HUES48 (cell line): ENCODE results near the gene SNX21.

Experiments
- H3K27ac ChIP-seq: one replicate; pipeline ENCODE4 v1.7.0; 2013; ENCODE audit warnings: low read depth, low read length, inconsistent platforms
- H3K27me3 ChIP-seq: 2 replicates; pipeline ENCODE4 v1.6.1; 2013; ENCODE audit warnings: mild to moderate bottlenecking, low read length; ENCODE audit not compliant: control insufficient read depth, insufficient read depth
- H3K36me3 ChIP-seq: 2 replicates; pipeline ENCODE4 v1.6.1; 2013; ENCODE audit warnings: low read length; ENCODE audit not compliant: control insufficient read depth, insufficient read depth
- H3K4me1 ChIP-seq: 2 replicates; pipeline ENCODE4 v1.6.1; 2013; ENCODE audit warnings: mild to moderate bottlenecking, low read length; ENCODE audit not compliant: control insufficient read depth, insufficient read depth
- H3K4me3 ChIP-seq: 2 replicates; pipeline ENCODE4 v1.5.1; 2013; ENCODE audit warnings: mild to moderate bottlenecking, low read depth, low read length
- H3K9ac ChIP-seq: 2 replicates; pipeline ENCODE4 v1.6.1; 2013; ENCODE audit warnings: mild to moderate bottlenecking, low read depth, low read length, moderate library complexity
- H3K9me3 ChIP-seq: 2 replicates; pipeline ENCODE4 v1.6.1; 2013; ENCODE audit warnings: low read length; ENCODE audit not compliant: control insufficient read depth, insufficient read depth

The SNX21 gene

DNA sequence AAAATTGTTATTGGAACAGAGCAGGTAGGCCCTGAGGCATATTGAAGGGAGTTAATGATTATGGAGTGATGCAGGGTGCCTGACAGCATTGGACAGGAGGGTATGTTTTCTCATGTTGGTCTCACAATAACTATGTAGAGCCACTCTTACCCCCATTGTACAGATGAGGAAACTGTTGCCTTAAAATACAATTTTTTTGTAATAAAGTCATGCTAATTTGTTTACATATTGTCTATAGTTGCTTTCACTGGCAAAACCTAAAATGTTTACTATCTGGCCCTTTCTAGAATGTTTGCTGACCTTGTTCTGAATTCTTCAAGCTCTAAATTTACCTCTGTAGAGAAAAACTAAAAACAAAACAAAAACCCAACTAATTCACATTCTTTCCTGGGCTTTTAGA lies 17.9 kb downstream of the SNX21 start:
- H3K36me3 ChIP-seq = peaks cover 27% of the 10 kb centered on the region
- no peak overlapping the region for H3K9ac ChIP-seq
- H3K4me3 ChIP-seq = no peak overlapping the region
- H3K4me1 ChIP-seq = peaks cover 19% of the 10 kb centered on the region
- no peaks in the 10 kb centered on the region for H3K9me3 ChIP-seq
- H3K27me3 ChIP-seq = no peaks in the 10 kb centered on the region
- H3K27ac ChIP-seq = no peak overlapping the region

DNA sequence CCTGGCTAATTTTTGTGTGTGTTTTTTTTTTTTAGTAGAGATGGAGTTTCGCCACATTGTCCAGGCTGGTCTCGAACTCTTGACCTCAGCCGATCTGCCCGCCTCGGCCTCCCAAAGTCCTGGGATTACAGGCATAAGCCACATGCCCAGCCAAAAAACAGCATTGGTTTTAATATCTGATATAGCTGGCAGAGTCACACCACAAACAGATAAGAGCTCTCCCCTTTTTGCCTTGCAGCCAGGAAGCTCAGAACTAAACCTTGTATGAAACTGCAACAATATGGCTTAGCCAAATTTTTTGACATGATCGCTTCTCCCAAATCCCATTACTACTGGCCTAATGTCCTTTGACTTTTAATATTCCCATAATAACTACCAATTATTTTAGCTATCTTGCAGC lies 18.7 kb downstream of the SNX21 start:
- no peaks in the 10 kb centered on the region for H3K9me3 ChIP-seq
- no peak overlapping the region for H3K4me3 ChIP-seq
- no peak overlapping the region for H3K27ac ChIP-seq
- H3K36me3 ChIP-seq = peaks cover 24% of the 10 kb centered on the region
- no peaks in the 10 kb centered on the region for H3K27me3 ChIP-seq
- H3K9ac ChIP-seq = no peak overlapping the region
- peaks cover 19% of the 10 kb centered on the region for H3K4me1 ChIP-seq

DNA sequence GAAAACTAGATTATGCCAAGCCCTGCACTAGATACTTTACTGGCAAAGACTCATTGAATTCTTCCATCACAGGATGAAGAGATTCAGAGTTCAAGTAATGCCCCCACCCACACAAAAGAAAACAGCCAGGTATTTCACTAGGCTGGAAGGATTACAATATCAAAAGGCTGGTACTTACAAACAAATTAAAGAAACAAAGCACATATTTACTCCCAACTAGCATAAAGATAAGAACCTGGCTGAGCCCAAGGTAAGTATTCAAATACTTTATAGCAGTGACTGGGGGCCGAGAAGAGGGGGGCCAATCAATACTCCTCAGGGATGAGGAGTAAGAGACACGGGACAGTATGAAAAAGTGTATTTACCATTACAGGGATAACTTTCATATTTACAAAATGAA lies 19.9 kb downstream of the SNX21 start:
- Histone ChIP-seq H3K9ac (0 out of 2 replicates have a peak overlapping the region, but pooled peaks have one; percentile 8), H3K27ac (peak overlapping the region; percentile 85), H3K9me3 (no peaks in the 10 kb centered on the region), H3K4me1 (peaks cover 25% of the 10 kb centered on the region), H3K4me3 (peak overlapping the region; percentile 31), H3K27me3 (no peaks in the 10 kb centered on the region), H3K36me3 (peaks cover 17% of the 10 kb centered on the region)

DNA sequence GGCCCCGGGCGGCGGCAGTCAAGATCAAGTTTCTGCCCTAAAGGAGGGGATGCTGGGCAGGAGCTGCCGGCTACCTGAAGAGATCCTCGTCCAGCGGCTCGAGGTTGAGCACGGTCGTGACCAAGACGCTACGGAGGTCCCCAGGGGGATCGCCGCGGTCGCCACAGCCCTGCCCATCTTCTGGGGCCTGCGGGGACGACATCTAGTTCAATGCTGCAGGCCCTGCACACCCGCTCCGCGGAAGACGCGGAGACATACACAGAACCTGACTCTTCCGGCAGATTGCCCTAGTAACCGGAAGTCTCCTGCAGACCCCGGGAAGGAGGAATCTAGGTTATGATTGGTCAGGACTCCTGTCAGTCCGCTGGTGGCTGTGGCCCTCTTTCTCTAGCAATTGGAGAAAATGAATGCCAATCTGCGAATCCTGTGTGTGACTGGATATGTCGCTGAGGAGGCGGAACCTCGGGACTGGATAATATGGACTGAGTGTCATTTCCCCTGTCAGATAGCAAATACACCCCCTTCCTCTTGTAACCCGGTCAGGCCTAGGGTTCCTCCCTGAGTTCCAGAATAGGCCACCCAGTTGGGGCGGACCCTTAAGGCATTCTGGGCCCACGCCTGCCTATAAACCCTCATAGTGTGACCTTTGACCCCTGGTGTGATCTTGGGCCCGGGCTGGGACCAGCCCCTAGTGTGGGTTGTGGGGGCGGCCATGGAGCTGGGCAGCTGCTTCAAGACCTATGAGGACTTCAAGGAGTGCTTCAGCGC lies 23.7 kb downstream of the SNX21 start, which contains the start of the genes ACOT8 and ZSWIM3:
ACOT8 (minus strand) TSS at position 279 of the 768 bp plus-strand sequence; CDS start at position 202, 77 bp downstream.
ZSWIM3 (plus strand) TSS at position 501 of the 768 bp plus-strand sequence; CDS start at position 713, 212 bp downstream.
- H3K27ac ChIP-seq = peak within 1 kb of the TSS; percentile 88
- peak within 1 kb of the TSS; percentile 42 for H3K9ac ChIP-seq
- H3K9me3 ChIP-seq = no peaks in the 10 kb centered on the region
- peaks cover 39% of the 10 kb centered on the region for H3K4me1 ChIP-seq
- H3K36me3 ChIP-seq = peaks cover 2% of the 10 kb centered on the region
- no peaks in the 10 kb centered on the region for H3K27me3 ChIP-seq
- peak within 1 kb of the TSS; percentile 89 for H3K4me3 ChIP-seq

DNA sequence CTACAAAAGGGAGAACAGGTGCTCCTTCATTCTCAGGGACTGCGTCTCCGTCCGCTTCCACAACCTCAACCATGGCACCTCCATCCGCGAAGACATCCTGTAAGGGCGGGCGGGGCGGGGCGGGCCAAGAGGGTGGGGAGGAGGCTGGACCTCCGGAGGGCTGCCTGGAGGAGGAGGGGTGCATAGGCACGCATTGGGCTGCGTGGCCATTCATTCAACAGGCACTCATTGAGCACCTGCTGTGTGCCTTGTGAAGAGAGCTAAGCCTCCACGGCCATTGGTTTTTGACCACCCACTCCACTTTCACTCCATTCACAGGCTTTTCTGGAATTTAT lies 24.2 kb downstream of the SNX21 start:
- H3K4me1 ChIP-seq = peaks cover 39% of the 10 kb centered on the region
- H3K9ac ChIP-seq = no peak overlapping the region; the same call in 1 of the 2 replicates
- peak overlapping the region; percentile 88 for H3K27ac ChIP-seq
- H3K9me3 ChIP-seq = no peaks in the 10 kb centered on the region
- no peaks in the 10 kb centered on the region for H3K36me3 ChIP-seq
- H3K4me3 ChIP-seq = peak overlapping the region; percentile 89
- H3K27me3 ChIP-seq = no peaks in the 10 kb centered on the region

GRCh38 chr20:45859916-45860315 lies 26.3 kb downstream of the SNX21 start:
- Histone ChIP-seq H3K27ac (no peak overlapping the region), H3K4me1 (peaks cover 23% of the 10 kb centered on the region), H3K9ac (no peak overlapping the region), H3K27me3 (no peaks in the 10 kb centered on the region), H3K9me3 (no peaks in the 10 kb centered on the region), H3K36me3 (no peaks in the 10 kb centered on the region), H3K4me3 (no peak overlapping the region)

GRCh38 chr20:45860560-45861220 lies 27.1 kb downstream of the SNX21 start:
- no peak overlapping the region for H3K4me3 ChIP-seq
- H3K9me3 ChIP-seq = no peaks in the 10 kb centered on the region
- peaks cover 20% of the 10 kb centered on the region; the same call in 1 of the 2 replicates for H3K4me1 ChIP-seq
- H3K27me3 ChIP-seq = no peaks in the 10 kb centered on the region
- H3K9ac ChIP-seq = no peak overlapping the region
- no peaks in the 10 kb centered on the region for H3K36me3 ChIP-seq
- H3K27ac ChIP-seq = no peak overlapping the region

GRCh38 chr20:45861221-45862075 lies 27.8 kb downstream of the SNX21 start:
- Histone ChIP-seq H3K9me3 (no peaks in the 10 kb centered on the region), H3K36me3 (no peaks in the 10 kb centered on the region), H3K27me3 (no peaks in the 10 kb centered on the region), H3K9ac (no peak overlapping the region), H3K4me3 (no peak overlapping the region), H3K4me1 (peaks cover 20% of the 10 kb centered on the region; the same call in 1 of the 2 replicates), H3K27ac (no peak overlapping the region)

- Histone ChIP-seq H3K4me3 (no peak overlapping the region), H3K27me3 (no peaks in the 10 kb centered on the region), H3K4me1 (peaks cover 11% of the 10 kb centered on the region; the same call in 1 of the 2 replicates), H3K9me3 (no peaks in the 10 kb centered on the region), H3K9ac (no peak overlapping the region), H3K36me3 (no peaks in the 10 kb centered on the region), H3K27ac (no peak overlapping the region)
Observed at GRCh38 chr20:45863543-45864470, 30.2 kb downstream of the SNX21 start.

DNA sequence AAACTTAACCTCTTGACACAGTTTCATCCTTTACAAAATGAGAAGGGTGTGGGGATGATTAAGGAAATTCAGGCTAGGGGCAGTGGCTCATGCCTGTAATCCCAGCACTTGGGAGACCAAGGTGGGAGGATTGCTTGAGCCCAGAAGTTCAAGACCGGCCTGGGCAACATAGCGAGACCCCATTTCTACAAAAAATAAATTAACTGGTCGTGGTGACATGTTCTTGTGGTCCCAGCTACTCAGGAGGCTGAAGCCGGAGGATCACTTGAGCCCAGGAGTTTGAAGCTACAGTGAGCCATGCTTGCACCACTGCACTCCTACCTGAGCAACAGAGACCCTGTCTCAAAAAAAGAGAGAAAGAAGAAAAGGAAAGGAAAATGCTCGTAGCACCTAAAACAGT lies 32.9 kb downstream of the SNX21 start:
- Histone ChIP-seq H3K36me3 (no peaks in the 10 kb centered on the region), H3K4me1 (no peaks in the 10 kb centered on the region), H3K9me3 (no peaks in the 10 kb centered on the region), H3K27me3 (no peaks in the 10 kb centered on the region), H3K27ac (no peak overlapping the region), H3K4me3 (no peak overlapping the region), H3K9ac (no peak overlapping the region)
